NCI-H128 (cell line): ENCODE measurements around the gene PCDHGB4.
"Not testable (repeated sequence)": the region's sequence is repeated elsewhere in the genome, so short reads cannot be mapped to it uniquely, and the experiment has no call there.

ENCODE experiments used
- DNase-seq: peaks from one replicate; lab custom pipeline; 2025; ENCODE audit not compliant: unreplicated experiment; lab: John Stamatoyannopoulos, UW

Gene PCDHGB4

GRCh38 chr5:141366016-141366896 lies 21.2 kb upstream of the PCDHGB4 start:
- DNase-seq, result no peak

DNA sequence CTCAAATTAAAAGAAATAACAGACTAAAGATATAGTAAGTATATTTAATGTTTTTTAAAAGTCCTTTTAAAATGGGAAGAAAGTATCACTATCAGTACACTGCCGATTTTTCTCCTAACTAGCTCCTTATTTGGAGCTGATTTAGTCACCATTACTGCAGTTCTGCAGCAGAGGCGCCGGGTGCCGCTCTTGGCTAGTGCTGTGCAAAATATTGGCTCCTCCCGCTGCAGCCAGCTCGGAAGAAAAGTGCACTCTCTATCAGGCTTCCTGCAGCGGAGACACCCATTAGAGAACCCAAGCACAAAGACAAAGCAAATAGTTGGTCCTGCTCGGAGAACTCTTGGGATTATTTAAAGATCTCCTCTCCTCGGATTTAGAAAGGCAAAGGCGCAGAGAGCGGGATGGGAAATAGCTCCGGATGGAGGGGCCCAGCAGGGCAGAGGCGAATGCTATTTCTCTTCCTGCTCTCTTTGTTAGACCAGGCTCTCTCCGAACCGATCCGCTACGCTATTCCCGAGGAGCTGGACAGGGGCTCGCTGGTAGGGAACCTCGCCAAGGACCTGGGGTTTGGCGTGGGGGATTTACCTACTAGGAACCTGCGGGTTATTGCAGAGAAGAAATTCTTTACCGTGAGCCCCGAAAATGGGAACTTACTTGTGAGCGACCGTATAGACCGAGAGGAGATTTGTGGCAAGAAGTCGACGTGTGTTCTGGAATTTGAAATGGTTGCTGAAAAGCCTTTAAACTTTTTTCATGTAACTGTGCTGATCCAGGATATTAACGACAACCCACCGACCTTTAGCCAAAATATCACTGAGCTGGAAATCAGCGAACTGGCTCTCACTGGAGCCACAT lies 17.3 kb upstream of the PCDHGB4 start, which contains the start of gene PCDHGB3:
Gene PCDHGB3, plus strand, starts transcription at position 249 of the 855 bp plus-strand sequence. Its CDS starts 153 bp downstream, at position 402.
- DNase-seq, result no peak

- no peak for DNase-seq
These were observed 15.7 kb upstream of the PCDHGB4 start for GRCh38 chr5:141371572-141372475.

DNA sequence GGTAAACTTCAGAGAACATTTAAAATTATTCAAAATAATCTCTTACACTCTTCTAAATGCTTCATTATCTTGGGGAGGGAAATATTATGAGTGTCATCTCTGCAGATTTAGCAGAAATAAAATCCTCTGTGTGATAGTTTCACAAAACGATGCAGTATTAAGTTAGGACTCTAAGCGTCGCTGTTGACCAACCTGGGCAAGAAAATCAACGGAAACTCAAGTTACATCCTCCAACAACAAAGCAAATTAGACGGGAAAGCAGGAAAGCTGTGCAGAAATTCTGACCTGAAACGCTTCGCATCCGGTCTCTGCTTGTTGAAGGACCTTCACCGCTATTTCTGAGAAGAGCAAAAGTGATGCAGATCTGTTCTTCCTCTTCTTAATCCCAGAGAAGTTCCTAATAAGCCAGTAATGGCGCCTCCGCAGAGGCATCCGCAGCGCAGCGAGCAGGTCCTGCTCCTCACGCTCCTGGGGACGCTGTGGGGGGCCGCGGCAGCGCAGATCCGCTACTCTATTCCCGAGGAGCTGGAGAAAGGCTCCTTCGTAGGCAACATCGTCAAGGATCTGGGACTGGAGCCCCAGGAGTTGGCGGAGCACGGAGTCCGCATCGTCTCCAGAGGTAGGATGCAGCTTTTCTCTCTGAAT lies 13.7 kb upstream of the PCDHGB4 start, which contains the start of gene PCDHGA6:
Gene PCDHGA6, plus strand, starts transcription at position 219 of the 645 bp plus-strand sequence. Its CDS starts 193 bp downstream, at position 412.
- no peak for DNase-seq

DNA sequence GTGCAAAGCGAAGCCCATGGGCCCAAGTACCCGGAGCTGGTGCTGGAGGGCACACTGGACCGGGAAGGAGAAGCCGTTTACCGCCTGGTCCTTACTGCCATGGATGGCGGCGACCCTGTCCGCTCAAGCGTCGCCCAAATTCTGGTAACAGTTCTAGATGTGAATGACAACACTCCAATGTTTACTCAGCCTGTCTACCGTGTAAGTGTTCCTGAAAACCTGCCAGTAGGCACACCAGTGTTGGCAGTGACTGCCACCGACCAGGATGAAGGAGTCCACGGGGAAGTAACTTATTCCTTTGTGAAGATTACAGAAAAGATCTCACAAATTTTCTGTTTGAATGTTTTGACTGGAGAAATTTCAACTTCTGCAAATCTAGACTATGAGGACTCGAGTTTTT lies 12.9 kb upstream of the PCDHGB4 start:
- DNase-seq, result no peak

GRCh38 chr5:141375444-141376155 lies 11.9 kb upstream of the PCDHGB4 start:
- DNase-seq, result not testable (repeated sequence)

DNA sequence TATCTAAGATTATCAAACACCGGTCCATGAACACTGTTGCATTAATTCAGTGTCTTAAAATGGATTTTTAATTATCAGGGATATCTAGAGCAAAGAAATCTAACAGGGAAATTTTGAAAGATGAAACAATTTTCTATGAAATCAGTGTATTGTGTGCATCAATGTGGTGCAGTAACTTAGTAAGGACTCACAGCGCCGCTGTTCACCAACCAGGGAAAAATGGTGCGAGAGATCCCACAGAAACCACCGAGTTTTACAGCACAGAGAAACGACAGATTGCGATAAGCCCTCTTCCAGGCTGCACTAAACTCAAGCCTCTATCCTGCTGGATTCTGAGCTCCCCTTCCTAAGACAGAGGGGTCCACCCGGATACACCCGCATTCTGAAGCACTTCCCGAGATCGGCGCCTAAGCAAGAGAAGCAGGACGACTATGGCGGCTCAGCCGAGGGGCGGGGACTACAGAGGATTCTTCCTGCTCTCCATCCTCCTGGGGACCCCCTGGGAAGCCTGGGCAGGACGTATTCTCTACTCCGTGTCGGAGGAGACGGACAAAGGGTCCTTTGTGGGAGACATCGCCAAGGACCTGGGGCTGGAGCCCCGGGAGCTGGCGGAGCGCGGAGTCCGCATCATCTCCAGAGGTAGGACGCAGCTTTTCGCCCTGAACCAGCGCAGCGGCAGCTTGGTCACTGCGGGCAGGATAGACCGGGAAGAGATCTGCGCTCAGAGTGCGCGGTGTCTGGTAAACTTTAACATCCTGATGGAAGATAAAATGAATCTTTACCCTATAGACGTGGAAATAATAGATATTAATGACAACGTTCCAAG lies 4.8 kb upstream of the PCDHGB4 start, which contains the start of gene PCDHGA7:
Gene PCDHGA7, plus strand, starts transcription at position 274 of the 826 bp plus-strand sequence. Its CDS starts 158 bp downstream, at position 432.
- DNase-seq, result no peak

DNA sequence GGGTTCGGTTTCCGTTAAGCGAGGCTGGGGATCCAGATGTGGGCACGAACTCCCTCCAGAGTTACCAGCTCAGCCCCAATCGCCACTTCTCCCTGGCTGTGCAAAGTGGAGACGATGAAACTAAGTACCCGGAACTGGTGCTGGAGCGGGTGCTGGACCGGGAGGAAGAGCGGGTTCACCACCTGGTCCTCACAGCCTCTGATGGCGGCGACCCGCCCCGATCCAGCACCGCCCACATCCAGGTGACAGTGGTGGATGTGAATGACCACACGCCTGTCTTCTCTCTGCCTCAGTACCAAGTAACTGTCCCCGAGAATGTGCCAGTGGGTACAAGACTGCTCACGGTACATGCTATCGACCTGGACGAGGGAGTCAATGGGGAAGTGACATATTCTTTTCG lies 4.2 kb upstream of the PCDHGB4 start:
- DNase-seq, result no peak

DNA sequence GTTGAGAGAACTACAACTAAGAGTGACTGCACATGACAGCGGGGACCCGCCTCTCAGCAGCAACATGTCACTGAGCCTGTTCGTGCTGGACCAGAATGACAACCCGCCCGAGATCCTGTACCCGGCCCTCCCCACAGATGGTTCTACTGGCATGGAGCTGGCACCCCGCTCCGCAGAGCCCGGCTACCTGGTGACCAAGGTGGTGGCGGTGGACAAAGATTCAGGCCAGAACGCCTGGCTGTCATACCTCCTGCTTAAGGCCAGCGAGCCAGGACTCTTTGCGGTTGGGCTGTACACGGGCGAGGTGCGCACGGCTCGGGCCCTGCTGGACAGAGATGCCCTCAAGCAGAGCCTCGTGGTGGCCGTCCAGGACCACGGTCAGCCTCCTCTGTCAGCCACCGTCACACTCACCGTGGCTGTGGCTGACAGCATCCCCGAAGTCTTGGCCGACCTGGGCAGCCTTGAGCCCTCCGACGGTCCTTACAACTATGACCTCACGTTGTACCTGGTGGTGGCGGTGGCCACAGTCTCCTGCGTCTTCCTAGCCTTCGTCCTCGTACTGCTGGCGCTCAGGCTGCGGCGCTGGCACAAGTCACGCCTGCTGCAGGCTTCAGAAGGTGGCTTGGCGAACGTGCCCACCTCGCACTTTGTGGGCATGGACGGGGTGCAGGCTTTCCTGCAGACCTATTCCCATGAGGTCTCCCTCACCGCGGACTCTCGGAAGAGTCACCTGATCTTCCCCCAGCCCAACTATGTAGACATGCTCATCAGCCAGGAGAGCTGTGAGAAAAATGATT lies 2.8 kb upstream of the PCDHGB4 start:
- DNase-seq, result no peak

DNA sequence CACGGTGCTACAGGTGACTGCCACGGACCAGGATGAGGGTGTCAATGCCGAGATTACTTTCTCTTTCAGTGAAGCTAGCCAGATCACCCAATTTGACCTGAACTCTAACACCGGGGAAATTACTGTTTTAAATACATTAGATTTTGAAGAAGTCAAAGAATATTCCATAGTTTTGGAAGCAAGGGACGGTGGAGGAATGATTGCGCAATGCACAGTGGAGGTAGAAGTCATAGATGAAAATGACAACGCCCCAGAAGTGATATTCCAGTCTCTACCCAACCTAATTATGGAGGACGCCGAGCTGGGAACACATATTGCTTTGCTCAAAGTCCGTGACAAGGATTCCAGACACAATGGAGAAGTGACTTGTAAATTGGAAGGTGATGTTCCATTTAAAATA lies 1.2 kb downstream of the PCDHGB4 start:
- no peak for DNase-seq

- no peak for DNase-seq
These were observed 1.9 kb downstream of the PCDHGB4 start for GRCh38 chr5:141389153-141390042.

DNA sequence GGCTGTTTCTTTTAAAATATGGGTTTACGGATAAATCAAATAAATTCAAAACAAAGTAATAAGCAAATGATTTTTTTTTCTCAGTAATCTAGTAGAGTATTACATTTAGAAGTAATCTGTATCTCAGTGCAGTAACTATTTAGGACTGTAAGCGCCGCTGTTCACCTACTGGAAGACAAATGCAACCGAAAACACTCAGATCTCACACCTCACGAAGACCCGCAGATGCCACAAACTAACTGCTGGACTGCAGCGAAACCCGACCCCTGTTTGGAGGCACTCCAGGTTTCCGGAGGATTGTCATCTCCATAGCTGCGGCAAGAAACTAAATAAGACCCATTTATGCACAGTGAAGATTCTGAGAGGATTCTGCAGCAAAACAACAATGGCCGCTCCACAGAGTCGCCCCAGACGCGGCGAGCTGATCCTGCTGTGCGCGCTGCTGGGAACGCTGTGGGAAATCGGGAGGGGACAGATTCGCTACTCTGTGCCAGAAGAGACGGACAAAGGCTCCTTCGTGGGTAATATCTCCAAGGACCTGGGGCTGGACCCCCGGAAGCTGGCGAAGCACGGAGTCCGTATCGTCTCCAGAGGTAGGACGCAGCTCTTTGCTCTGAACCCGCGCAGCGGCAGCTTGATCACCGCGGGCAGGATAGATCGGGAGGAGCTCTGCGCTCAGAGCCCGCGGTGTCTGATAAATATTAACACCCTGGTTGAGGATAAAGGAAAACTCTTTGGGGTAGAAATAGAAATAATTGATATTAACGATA lies 5.1 kb downstream of the PCDHGB4 start, which contains the start of gene PCDHGA8:
Gene PCDHGA8, plus strand, starts transcription at position 205 of the 770 bp plus-strand sequence. Its CDS starts 181 bp downstream, at position 386.
- no peak for DNase-seq

DNA sequence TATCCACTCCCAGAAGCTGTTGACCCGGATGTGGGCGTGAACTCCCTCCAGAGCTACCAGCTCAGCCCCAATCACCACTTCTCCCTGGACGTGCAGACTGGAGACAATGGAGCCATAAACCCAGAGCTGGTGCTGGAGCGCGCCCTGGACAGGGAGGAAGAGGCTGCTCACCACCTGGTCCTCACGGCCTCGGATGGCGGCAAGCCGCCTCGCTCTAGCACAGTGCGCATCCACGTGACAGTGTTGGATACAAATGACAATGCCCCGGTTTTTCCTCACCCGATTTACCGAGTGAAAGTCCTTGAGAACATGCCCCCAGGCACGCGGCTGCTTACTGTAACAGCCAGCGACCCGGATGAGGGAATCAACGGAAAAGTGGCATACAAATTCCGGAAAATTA lies 5.8 kb downstream of the PCDHGB4 start:
- DNase-seq, result no peak

DNA sequence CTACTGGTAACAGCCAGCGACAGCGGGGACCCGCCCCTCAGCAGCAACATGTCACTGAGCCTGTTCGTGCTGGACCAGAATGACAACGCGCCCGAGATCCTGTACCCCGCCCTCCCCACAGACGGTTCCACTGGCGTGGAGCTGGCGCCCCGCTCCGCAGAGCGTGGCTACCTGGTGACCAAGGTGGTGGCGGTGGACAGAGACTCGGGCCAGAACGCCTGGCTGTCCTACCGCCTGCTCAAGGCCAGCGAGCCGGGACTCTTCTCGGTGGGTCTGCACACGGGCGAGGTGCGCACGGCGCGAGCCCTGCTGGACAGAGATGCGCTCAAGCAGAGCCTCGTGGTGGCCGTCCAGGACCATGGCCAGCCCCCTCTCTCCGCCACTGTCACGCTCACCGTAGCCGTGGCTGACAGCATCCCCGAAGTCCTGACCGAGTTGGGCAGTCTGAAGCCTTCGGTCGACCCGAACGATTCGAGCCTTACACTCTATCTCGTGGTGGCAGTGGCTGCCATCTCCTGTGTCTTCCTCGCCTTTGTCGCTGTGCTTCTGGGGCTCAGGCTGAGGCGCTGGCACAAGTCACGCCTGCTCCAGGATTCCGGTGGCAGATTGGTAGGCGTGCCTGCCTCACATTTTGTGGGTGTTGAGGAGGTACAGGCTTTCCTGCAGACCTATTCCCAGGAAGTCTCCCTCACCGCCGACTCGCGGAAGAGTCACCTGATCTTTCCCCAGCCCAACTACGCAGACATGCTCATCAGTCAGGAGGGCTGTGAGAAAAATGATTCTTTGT lies 7.1 kb downstream of the PCDHGB4 start:
- not testable (repeated sequence) for DNase-seq
